Measurements from ENCODE around the gene PLAAT5. TPM values are rescaled to one million over a fixed set of nuclear protein-coding genes. Genes with fewer than 3 reads are reported as not detected.
"Not testable (repeated sequence)": the region's sequence is repeated elsewhere in the genome, so short reads cannot be mapped to it uniquely, and the experiment has no call there.

Gene PLAAT5
- total RNA-seq, 4 donors from 2014 or later = 0.34 to 1.1 (median 0.59) TPM

DNA sequence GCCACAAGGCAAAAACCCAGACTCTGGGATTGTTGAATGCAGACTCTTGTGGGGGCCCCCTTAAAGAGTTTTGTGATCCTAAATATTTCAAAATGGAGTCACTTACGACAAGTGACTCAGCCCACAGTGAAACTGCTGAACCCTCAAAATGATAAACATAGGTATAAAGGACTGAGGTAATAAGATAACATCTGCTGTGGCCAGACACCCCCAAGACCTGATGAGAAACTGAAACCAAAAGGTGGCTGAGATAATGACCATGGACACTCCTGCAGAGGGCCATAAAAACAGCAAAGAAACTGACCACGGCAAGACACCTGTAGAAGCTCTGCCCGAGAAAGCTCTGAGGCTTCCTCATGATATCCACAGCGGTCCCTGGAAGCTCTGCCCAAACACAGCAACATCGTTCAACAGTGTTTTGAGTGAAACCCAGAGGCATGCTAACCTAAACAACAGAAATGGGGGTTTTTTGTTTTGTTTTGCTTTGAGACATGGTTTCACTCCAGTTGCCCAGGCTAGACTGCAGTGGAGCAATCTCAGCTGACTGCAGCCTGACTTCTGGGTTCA, 44.0 kb upstream of the PLAAT5 start:
- peaks cover 23 to 42% of the 10 kb centered on the region in 2 donors for H3K4me1 ChIP-seq
- TF ChIP-seq, protein P1, sequence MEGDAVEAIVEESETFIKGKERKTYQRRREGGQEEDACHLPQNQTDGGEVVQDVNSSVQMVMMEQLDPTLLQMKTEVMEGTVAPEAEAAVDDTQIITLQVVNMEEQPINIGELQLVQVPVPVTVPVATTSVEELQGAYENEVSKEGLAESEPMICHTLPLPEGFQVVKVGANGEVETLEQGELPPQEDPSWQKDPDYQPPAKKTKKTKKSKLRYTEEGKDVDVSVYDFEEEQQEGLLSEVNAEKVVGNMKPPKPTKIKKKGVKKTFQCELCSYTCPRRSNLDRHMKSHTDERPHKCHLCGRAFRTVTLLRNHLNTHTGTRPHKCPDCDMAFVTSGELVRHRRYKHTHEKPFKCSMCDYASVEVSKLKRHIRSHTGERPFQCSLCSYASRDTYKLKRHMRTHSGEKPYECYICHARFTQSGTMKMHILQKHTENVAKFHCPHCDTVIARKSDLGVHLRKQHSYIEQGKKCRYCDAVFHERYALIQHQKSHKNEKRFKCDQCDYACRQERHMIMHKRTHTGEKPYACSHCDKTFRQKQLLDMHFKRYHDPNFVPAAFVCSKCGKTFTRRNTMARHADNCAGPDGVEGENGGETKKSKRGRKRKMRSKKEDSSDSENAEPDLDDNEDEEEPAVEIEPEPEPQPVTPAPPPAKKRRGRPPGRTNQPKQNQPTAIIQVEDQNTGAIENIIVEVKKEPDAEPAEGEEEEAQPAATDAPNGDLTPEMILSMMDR (IDR thresholded peaks at IDR 0.05) = no peak
- H3K36me3 ChIP-seq = no peaks in the 10 kb centered on the region
- no peaks in the 10 kb centered on the region for H3K27me3 ChIP-seq
- no peak for DNase-seq
- no peak overlapping the region for H3K27ac ChIP-seq
- intact Hi-C loops (cut with DNase I) = no loop called here
- no peak overlapping the region for H3K4me3 ChIP-seq (replicated peaks in 1 of 3)
- no peaks in the 10 kb centered on the region for H3K9me3 ChIP-seq
- WGBS, 2 donors = 88 to 89% methylated on average over 5 of the region's 5 CpGs

DNA sequence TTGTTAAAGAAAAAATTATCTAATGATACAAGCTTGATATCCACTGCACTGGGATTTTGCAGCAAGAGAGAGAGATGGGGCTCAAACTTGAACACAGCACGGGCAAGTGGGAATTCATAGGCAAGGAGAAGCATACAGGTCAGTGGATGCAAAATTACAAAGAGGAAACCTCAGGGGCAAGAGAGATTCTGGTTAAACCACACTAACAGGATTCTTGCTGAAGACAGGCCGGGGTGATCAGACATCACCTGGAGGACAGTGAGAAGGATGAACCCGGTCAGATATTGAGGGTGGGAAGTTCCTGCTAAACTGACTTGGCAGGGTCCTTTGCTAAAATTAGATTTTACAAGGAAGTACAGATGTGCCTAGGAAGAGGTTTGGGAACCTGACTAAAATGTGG, 43.1 kb upstream of the PLAAT5 start:
- no peak overlapping the region for H3K27ac ChIP-seq
- intact Hi-C loops (cut with DNase I) = no loop called here
- no peak for DNase-seq

DNA sequence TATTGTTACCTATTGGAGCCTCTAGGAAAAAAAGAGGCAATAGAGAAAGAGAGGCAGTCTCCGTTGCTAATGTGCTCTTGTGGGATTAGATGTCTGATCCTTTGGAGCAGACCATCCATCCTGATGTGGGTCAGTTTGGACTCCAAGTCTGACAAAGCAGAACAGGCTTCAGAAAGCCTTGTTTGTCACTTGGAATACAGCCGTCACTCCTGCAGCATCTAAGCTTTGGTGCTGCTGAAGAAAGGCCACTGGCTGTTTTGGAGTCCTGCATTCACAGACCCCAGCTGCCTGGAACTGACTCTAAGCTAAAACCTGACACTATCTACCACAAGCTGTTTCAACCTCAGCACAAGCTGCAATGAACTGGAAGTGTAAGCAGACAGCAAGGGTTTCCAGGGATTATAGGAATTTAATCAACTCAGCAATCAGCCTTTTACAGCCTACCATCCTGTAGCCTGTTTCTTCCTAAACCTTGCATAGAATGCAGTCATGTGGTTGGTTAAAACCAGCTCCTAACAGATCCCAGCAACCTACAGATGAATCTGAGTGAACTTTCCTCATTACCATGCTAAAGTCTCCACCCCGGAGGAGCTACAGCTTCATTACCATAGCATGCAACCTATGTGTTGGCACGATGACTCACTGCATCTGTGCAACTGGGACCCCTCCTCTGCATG, 42.0 kb upstream of the PLAAT5 start:
- Histone ChIP-seq H3K36me3 (no peaks in the 10 kb centered on the region), H3K4me3 (replicated peaks in 1 of 3) (no peak overlapping the region), H3K27me3 (no peaks in the 10 kb centered on the region), H3K27ac (no peak overlapping the region), H3K9me3 (no peaks in the 10 kb centered on the region), H3K4me1 (peaks cover 19 to 30% of the 10 kb centered on the region in 2 donors)
- WGBS, 2 donors = 79 to 89% methylated on average over 4 of the region's 4 CpGs
- TF ChIP-seq, protein P1 (IDR thresholded peaks at IDR 0.05) = no peak
- TF ChIP-seq POLR2A (IDR thresholded peaks at IDR 0.05) = no peak
- intact Hi-C loops (cut with DNase I) = no loop called here
- no peak for DNase-seq

More for the DNA sequence above, 43.1 kb upstream of the PLAAT5 start:
- no peaks in the 10 kb centered on the region for H3K27me3 ChIP-seq
- peaks cover 23 to 41% of the 10 kb centered on the region in 2 donors for H3K4me1 ChIP-seq
- H3K4me3 ChIP-seq (replicated peaks in 1 of 3) = no peak overlapping the region
- WGBS, 2 donors = 85 to 87% methylated on average over 3 of the region's 3 CpGs
- H3K36me3 ChIP-seq = no peaks in the 10 kb centered on the region
- H3K9me3 ChIP-seq = no peaks in the 10 kb centered on the region
- no peak for TF ChIP-seq POLR2A (IDR thresholded peaks at IDR 0.05)
- TF ChIP-seq, protein P1 (IDR thresholded peaks at IDR 0.05) = no peak

DNA sequence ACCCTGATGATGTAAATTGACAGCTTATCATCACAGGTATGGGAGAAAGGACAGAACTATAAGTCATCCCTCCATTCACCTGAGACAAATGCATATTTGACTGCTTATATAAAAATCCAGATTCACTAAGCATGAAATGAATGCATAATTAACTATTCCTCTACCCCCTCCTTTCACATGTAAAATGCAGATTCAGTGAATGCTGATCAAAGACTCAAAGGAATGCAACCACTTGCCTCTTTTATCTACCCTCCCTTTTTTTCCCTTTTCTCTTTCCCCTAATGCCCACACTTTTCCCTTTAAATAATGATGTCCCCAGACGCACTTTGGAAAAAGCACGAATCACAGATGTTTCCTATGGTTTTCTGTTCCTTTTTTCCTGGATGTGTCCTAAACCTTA, 41.1 kb upstream of the PLAAT5 start:
- no peak for TF ChIP-seq POLR2A (IDR thresholded peaks at IDR 0.05)

DNA sequence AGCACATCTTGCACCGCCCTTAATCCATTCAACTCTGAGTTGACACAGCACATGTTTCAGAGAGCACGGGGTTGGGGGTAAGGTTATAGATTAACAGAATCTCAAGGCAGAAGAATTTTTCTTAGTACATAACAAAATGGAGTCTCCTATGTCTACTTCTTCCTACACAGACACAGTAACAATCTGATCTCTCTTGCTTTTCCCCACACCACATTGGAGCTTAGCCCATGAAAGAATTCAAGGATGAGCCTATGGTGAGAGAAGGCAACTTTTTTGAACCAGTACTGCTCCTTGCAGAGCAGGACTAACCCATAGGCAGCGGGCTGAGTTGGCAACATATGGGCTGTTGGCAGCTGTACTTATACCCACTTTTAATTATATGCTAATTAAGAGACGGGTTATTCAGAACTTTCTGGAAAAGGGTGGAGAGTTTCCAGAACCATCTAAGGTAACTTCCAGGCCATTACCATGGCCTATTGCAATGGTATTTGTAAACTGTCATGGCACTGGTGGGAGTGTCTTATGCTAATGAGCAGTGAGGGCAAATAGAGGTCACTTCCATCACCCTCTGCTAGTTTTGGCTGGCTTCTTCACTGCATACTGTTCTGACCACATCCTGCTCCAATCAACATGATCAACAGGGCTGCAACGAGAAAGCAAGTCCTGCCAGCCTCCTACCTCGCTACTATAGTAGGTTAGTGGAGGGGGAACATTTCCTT, 40.3 kb upstream of the PLAAT5 start:
- H3K36me3 ChIP-seq; H3K27me3 ChIP-seq; intact Hi-C loops (cut with DNase I); H3K4me3 ChIP-seq (replicated peaks in 1 of 3); DNase-seq; H3K27ac ChIP-seq; H3K9me3 ChIP-seq: not testable (repeated sequence)
- H3K4me1 ChIP-seq = peaks cover 5 to 13% of the 10 kb centered on the region in 2 donors
- 59 to 81% methylated on average over 4 to 5 of the region's 6 CpGs for WGBS, 2 donors

More for the DNA sequence above, 41.1 kb upstream of the PLAAT5 start:
- H3K27ac ChIP-seq = no peak overlapping the region
- no peaks in the 10 kb centered on the region for H3K9me3 ChIP-seq
- H3K27me3 ChIP-seq = no peaks in the 10 kb centered on the region
- H3K36me3 ChIP-seq = no peaks in the 10 kb centered on the region
- WGBS, 2 donors = 72 to 80% methylated on average over 2 of the region's 2 CpGs
- no peak for DNase-seq
- intact Hi-C loops (cut with DNase I) = no loop called here
- no peak overlapping the region for H3K4me3 ChIP-seq (replicated peaks in 1 of 3)
- H3K4me1 ChIP-seq = peaks cover 13 to 22% of the 10 kb centered on the region in 2 donors

DNA sequence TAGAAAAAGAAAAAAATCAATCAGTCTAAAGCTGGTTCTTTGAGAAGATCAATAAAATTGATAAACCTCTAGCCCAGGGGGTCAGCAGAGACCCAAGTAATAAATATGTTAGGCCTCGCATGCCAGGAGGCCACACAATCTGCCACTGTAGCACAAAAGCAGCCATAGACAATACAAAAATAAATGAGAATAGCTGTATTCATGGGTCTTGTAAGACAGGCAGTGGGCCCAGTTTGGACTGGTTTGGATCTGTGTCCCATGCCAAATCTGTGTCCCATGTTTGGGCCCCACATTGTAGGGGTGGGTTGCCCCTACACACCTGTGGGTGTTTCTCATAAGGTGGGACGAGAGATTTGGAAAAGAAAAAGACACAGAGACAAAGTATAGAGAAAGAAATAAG, 39.1 kb upstream of the PLAAT5 start:
- Histone ChIP-seq H3K36me3 (no peaks in the 10 kb centered on the region), H3K4me3 (replicated peaks in 1 of 3) (no peak overlapping the region), H3K9me3 (no peaks in the 10 kb centered on the region), H3K27ac (no peak overlapping the region), H3K4me1 (peaks cover 3 to 7% of the 10 kb centered on the region in 2 donors), H3K27me3 (no peaks in the 10 kb centered on the region)
- intact Hi-C loops (cut with DNase I) = no loop called here
- WGBS, 2 donors = 93 to 99% methylated on average over 2 of the region's 2 CpGs
- TF ChIP-seq, protein P1 (IDR thresholded peaks at IDR 0.05) = no peak
- TF ChIP-seq POLR2A (IDR thresholded peaks at IDR 0.05) = no peak
- DNase-seq = no peak

DNA sequence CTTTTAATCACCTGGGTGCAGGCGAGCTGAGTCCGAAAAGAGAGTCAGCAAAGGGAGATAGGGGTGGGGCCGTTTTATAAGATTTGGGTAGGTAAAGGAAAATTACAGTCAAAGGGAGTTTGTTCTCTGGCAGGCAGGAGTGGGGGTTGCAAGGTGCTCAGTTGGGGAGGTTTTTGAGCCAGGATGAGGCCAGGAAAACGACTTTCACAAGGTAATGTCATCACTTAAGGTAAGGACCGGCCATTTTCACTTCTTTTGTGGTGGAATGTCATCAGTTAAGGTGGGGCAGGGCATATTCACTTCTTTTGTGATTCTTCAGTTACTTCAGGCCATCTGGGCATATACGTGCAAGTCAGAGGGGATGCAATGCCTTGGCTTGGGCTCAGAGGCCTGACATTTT, 38.4 kb upstream of the PLAAT5 start:
- DNase-seq; H3K27ac ChIP-seq; H3K36me3 ChIP-seq; intact Hi-C loops (cut with DNase I); H3K9me3 ChIP-seq; H3K4me3 ChIP-seq (replicated peaks in 1 of 3); H3K27me3 ChIP-seq; H3K4me1 ChIP-seq: not testable (repeated sequence)
- WGBS, 2 donors = 80 to 83% methylated on average over 6 of the region's 6 CpGs

DNA sequence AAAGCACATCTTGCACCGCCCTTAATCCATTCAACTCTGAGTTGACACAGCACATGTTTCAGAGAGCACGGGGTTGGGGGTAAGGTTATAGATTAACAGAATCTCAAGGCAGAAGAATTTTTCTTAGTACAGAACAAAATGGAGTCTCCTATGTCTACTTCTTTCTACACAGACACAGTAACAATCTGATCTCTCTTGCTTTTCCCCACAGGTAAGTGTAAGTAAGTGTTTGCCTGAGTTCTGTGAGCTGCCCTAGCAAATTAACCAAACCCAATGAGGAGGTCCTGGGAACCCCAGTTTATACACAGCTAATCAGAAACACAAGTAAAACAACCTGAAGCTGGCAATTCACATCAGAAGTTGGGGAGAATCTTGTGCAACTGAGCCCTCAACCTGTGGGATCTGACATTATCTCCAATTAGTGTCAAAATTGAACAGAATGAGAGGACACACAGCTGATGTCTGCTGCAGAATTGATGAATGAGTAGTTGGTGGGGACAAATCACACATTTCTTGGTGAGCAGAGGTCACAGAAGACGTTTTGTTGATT, 37.8 kb upstream of the PLAAT5 start:
- not testable (repeated sequence) for H3K4me1 ChIP-seq
- WGBS, 2 donors = 60 to 83% methylated on average over 1 to 2 of the region's 3 CpGs

More for the DNA sequence above, 37.8 kb upstream of the PLAAT5 start:
- H3K9me3 ChIP-seq; H3K4me3 ChIP-seq (replicated peaks in 1 of 3); H3K36me3 ChIP-seq; intact Hi-C loops (cut with DNase I); H3K27me3 ChIP-seq; DNase-seq: not testable (repeated sequence)
- peak overlapping the region in 1 of 3 donors; percentile 45 for H3K27ac ChIP-seq

Data from thyroid gland (tissue), 4 donors.